Cardiac septum (tissue), 1 donor: ENCODE data around the gene LEKR1. TPM values are rescaled to one million over a fixed set of nuclear protein-coding genes. Genes with fewer than 3 reads are reported as not detected.
"Not testable (repeated sequence)": the region's sequence is repeated elsewhere in the genome, so short reads cannot be mapped to it uniquely, and the experiment has no call there.

Source experiments
- DNase-seq: peaks from one replicate; pipeline ENCODE4 v3.0.0-alpha.2; 2020; ENCODE audit warnings: low spot score
- intact Hi-C: fragments of 100-400 bp; cut with DNase I; formaldehyde crosslinking; loops from one replicate; pipeline ENCODE4 v1.14.0; 2022
- total RNA-seq: library from RNA; stranded (reverse); fragmentation: NEBNext Ultra II Directional; extraction: Animal tissue kit (Norgen Biotek cat#: 25700); gene quantifications from one replicate; pipeline ENCODE4 v1.2.1, GENCODE V29; 2021
- donor health status: DM: no; HTN: no; CAD: no.

LEKR1 gene
- total RNA-seq, 1 donor from 2014 or later = 0.32 TPM

GRCh38 chr3:156948402-156949210 is 122.5 kb downstream of the LEKR1 start:
- intact Hi-C loops = no loop called here
- no peak for DNase-seq

- DNase-seq = no peak
- intact Hi-C loops = no loop called here
These were observed 125.9 kb downstream of the LEKR1 start for GRCh38 chr3:156952011-156952410.

- no peak for DNase-seq
- intact Hi-C loops = no loop called here
These were observed 131.6 kb downstream of the LEKR1 start for GRCh38 chr3:156957715-156958114.

GRCh38 chr3:156963096-156963495 is 136.9 kb downstream of the LEKR1 start:
- intact Hi-C loops = no loop called here

GRCh38 chr3:156964577-156964976 is 138.4 kb downstream of the LEKR1 start:
- intact Hi-C loops = no loop called here
- no peak for DNase-seq

More at GRCh38 chr3:156963096-156963495, 136.9 kb downstream of the LEKR1 start:
- DNase-seq = no peak

- intact Hi-C loops, DNase-seq: not testable (repeated sequence)
These were observed 140.2 kb downstream of the LEKR1 start for GRCh38 chr3:156966349-156966748.

GRCh38 chr3:156973954-156974353 is 147.8 kb downstream of the LEKR1 start:
- intact Hi-C loops = no loop called here
- DNase-seq = no peak

GRCh38 chr3:156974931-156975330 is 148.8 kb downstream of the LEKR1 start:
- no peak for DNase-seq
- intact Hi-C loops = no loop called here

- intact Hi-C loops = no loop called here
- DNase-seq = no peak
These were observed 149.6 kb downstream of the LEKR1 start for GRCh38 chr3:156975721-156976120.

GRCh38 chr3:156976933-156977332 is 150.8 kb downstream of the LEKR1 start:
- no peak for DNase-seq
- intact Hi-C loops = no loop called here

- intact Hi-C loops = no loop called here
- no peak for DNase-seq
These were observed 152.4 kb downstream of the LEKR1 start for GRCh38 chr3:156978481-156978961.

- DNase-seq = no peak
- intact Hi-C loops = no loop called here
These were observed 154.9 kb downstream of the LEKR1 start for GRCh38 chr3:156981005-156981404.

- intact Hi-C loops = no loop called here
- no peak for DNase-seq
These were observed 157.4 kb downstream of the LEKR1 start for GRCh38 chr3:156983559-156983958.

GRCh38 chr3:156985711-156986110 is 159.6 kb downstream of the LEKR1 start:
- no peak for DNase-seq
- intact Hi-C loops = no loop called here

- DNase-seq = no peak
- intact Hi-C loops = no loop called here
These were observed 161.8 kb downstream of the LEKR1 start for GRCh38 chr3:156987946-156988345.

- DNase-seq = no peak
- intact Hi-C loops = no loop called here
These were observed 171.2 kb downstream of the LEKR1 start for GRCh38 chr3:156997351-156997750.

- intact Hi-C loops = no loop called here
- no peak for DNase-seq
These were observed 175.2 kb downstream of the LEKR1 start for GRCh38 chr3:157001221-157001957.

- intact Hi-C loops = no loop called here
- no peak for DNase-seq
These were observed 195.5 kb downstream of the LEKR1 start for GRCh38 chr3:157021679-157022078.

GRCh38 chr3:157023226-157023625 is 197.1 kb downstream of the LEKR1 start:
- intact Hi-C loops = no loop called here

GRCh38 chr3:157026091-157026490 is 199.9 kb downstream of the LEKR1 start:
- intact Hi-C loops = no loop called here
- no peak for DNase-seq

More at GRCh38 chr3:157023226-157023625, 197.1 kb downstream of the LEKR1 start:
- DNase-seq = no peak
